DMS153 (cell line): ENCODE data around the gene GTF3C1.

Source experiments
- DNase-seq: peaks from one replicate; lab custom pipeline; 2025; lab: John Stamatoyannopoulos, UW

Gene GTF3C1

DNA sequence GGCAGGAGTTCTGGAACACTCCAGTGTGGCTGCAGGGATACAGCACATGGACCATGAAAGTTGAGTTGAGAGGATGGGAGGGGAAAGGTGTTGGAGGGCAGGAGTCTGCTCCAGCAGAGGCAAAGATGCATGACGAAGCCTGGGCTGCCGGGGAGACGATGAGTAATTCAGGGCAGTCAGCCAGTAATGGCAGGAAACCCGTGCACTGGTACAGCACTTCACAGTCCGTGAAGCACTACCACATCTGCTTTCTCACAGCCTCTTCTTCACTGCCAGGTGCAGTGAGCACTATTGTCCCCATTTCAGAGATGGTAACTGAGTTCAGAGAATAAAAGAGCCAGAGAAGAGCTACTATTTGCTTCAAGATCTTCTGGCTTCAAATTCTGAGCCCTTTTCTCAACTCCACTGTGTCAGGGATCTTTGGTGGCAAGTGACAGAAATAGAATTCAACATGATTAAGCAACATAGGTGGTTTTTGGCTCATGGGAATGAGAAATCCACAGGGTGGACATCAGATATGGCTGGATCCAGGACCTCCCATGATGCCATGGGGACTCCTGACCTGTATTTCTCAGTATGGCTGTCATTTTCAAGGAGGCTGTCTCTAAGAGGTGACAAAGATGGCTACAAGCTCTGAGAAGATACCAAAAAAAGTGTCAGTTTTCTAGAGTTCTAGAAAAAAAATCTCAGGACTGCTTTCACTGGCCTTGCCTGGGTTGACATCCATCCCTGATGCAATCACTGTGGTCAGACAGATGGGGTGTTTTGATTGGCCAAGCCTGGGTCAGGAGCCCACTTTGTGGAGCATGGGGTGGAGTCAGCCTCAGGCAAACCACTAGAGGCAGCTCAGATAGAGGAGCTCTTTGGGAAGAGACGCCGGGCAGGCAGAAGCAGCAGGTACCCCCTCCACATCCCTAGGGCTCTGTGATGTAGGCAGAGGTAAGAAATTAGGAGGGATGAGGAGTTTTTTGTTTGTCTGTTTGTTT is 123.0 kb downstream of the GTF3C1 start:
- no peak for DNase-seq

- no peak for DNase-seq
Measured at GRCh38 chr16:27425961-27426360, 123.8 kb downstream of the GTF3C1 start.

DNA sequence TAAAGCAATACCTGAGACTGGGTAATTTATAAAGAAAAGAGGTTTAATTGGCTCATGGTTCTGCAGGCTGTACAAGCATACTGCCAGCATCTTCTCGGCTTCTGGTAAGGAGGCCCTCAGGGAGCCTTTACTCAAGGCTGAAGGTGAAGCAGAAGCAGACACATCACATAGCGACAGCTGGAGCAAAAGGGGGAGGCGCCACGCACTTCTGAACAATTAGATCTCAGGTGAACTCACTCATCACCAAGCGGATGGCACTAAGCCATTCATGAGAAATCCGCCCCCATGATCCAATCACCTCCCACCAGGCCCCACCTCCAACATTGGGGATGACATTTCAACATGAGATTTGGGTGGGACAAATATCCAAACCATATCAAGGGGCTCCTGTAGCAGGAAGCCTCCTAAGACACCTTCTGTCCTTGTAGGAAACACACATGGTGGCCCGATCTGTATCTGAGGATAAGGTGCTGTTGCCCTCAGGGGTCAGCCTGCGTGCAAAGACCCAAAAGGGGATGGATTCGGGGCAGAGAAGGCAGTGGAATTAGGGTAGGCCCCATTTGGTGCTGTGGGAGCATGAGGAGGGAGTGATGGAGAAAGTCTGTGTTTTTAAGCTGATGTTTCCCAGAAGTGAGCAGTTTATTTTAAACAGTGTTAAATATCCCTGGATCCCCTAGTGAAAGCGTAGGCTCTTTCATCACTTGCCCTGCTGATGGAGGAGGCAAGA is 124.8 kb downstream of the GTF3C1 start:
- DNase-seq = no peak

DNA sequence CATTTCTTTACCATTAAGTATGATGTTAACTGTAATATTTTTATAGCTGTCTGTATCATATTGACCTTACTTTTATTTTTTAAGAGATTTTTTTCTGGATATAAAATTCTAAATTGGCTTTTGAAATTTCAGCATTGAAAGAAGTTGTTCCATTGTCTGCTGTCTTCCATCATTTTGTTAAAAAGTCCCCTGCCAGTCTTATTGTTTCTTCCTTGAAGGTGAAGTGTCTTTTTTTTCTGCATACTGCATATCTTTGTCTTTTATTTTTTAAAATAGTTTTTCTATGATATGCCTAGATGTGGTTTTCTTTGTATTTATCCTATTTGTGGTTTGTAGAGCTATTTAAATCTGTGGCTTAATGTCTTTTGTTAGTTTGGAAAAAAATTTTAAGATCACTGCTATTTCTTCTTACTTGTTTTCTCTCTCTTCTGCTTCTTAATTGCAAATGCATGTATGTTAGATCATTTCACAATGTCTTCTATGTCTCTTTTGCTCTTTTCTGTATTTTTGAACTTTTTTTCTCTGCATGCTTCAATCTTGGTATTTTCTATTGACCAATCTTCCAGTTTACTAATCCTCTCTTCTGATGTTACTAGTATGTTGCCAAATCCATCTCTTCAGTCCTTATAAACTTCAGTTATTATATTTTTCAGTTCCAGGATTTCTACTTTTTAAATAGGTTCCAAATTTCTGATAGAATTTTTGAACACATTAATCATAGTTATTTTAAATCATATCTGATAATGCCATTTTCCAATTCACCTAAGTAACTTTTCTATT is 127.6 kb downstream of the GTF3C1 start:
- DNase-seq = no peak

- no peak for DNase-seq
Measured at GRCh38 chr16:27417047-27417671, 132.6 kb downstream of the GTF3C1 start.

- DNase-seq = no peak
Measured at GRCh38 chr16:27414788-27415431, 134.8 kb downstream of the GTF3C1 start.

DNA sequence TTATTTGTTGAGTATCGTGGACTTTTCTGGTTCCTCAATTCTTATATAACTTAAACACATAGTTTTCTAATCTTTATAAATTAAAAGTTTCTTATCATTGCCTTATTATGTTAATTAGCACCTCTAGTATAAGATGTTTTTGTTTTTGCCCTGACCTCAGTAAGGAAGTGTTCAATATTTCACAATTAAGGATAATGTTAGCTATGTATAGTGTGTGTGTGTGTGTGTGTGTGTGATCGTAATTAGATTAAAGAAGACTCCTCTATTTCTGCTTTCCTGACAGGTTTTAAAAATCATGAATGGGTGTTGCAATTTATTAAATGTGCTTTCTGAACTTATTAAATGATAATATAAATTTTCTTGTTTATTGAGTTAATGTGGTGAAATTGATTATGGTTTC is 135.8 kb downstream of the GTF3C1 start:
- no peak for DNase-seq

DNA sequence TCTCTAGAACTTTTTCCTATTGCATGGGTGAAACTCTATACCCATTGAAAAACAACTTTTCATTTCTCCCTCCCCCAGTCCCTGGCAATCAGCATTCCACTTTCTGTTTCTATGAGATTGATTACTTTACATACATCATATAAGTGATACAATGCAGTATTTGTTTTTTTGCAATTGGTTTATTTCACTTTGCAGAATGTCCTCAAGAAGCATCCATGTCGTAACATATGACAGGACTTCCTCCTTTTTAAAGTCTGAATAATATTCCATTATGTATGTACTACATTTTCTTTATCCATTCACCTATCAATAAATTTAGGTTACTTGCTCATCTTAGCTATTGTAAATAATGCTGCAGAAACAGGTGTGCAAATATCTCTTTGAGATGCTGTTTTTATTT is 139.0 kb downstream of the GTF3C1 start:
- no peak for DNase-seq
